Common myeloid progenitor, CD34-positive (primary cell): ENCODE data around the gene PAFAH1B2.
"Not testable (repeated sequence)": the region's sequence is repeated elsewhere in the genome, so short reads cannot be mapped to it uniquely, and the experiment has no call there.

Experiments used
- CTCF ChIA-PET: fragments of 350-600 bp; sonication (Branson Sonifier 250); formaldehyde crosslinking; loops from one replicate; lab custom pipeline; 2021; ENCODE audit warnings: antibody characterized with exemption; lab: Charles Lee
- POLR2A ChIA-PET: fragments of 350-600 bp; sonication (Branson Sonifier 250); formaldehyde crosslinking; loops from one replicate; lab custom pipeline; 2021; ENCODE audit warnings: antibody characterized with exemption; lab: Charles Lee
- DNase-seq, 3 donors: peaks; one replicate each; pipeline versions ENCODE4 v3.0.0 to v3.0.0-alpha.2; 2013
- H3K27ac ChIP-seq, 2 experiments: 1 replicate in 1 of 2; 2 replicates in 1 of 2; pipeline ENCODE4 v1.7.0; 2013; ENCODE audit warnings: inconsistent platforms in 2 of 2, low read length in 2 of 2, mild to moderate bottlenecking in 2 of 2, low read depth in 1 of 2, moderate library complexity in 1 of 2; ENCODE audit not compliant: severe bottlenecking in 2 of 2, insufficient read depth in 1 of 2, poor library complexity in 1 of 2
- H3K27me3 ChIP-seq, 5 experiments: replicated peaks in 2 of 5; 1 replicate in 3 of 5; 2 replicates in 2 of 5; pipeline versions ENCODE4 v1.6.1 to v1.7.0; 2013; ENCODE audit warnings: low read length in 4 of 5, mild to moderate bottlenecking in 2 of 5, moderate library complexity in 2 of 5, inconsistent platforms in 1 of 5; ENCODE audit not compliant: insufficient read depth in 5 of 5, control insufficient read depth in 4 of 5
- H3K36me3 ChIP-seq, 4 experiments: 1 replicate in 2 of 4; 2 replicates in 2 of 4; pipeline versions ENCODE4 v1.6.1 to v1.7.0; 2013; ENCODE audit warnings: low read length in 3 of 4, control low read depth in 1 of 4, mild to moderate bottlenecking in 1 of 4; ENCODE audit not compliant: control insufficient read depth in 4 of 4, insufficient read depth in 4 of 4
- H3K4me1 ChIP-seq, 4 experiments: 1 replicate in 3 of 4; 2 replicates in 1 of 4; pipeline versions ENCODE4 v1.6.1 to v1.7.1; 2013; ENCODE audit warnings: low read length in 3 of 4, mild to moderate bottlenecking in 3 of 4, control low read depth in 1 of 4, inconsistent platforms in 1 of 4, moderate library complexity in 1 of 4; ENCODE audit not compliant: control insufficient read depth in 4 of 4, insufficient read depth in 4 of 4; ENCODE audit errors: control extremely low read depth in 1 of 4
- H3K4me3 ChIP-seq, 7 experiments: 1 replicate in 4 of 7; 2 replicates in 3 of 7; pipeline versions ENCODE4 v1.5.1 to v1.7.0; 2013; ENCODE audit warnings: mild to moderate bottlenecking in 7 of 7, low read length in 6 of 7, moderate library complexity in 6 of 7, inconsistent platforms in 2 of 7, low read depth in 2 of 7, control low read depth in 1 of 7; ENCODE audit not compliant: insufficient read depth in 4 of 7, control insufficient read depth in 1 of 7; ENCODE audit errors: extremely low read depth in 1 of 7
- H3K9me3 ChIP-seq, 5 experiments: 1 replicate in 4 of 5; 2 replicates in 1 of 5; pipeline versions ENCODE4 v1.6.1 to v1.7.1; 2013; ENCODE audit warnings: low read length in 4 of 5, mild to moderate bottlenecking in 2 of 5, inconsistent platforms in 1 of 5, low read depth in 1 of 5, moderate library complexity in 1 of 5; ENCODE audit not compliant: control insufficient read depth in 4 of 5, insufficient read depth in 2 of 5; ENCODE audit errors: control extremely low read depth in 1 of 5
- WGBS: methylation state at CpG from one replicate; pipeline ENCODE4 v1.1.5; 2013; ENCODE audit not compliant: insufficient coverage; 5-methylcytosine and 5-hydroxymethylcytosine counted together

Gene PAFAH1B2

GRCh38 chr11:117182551-117182935, 38.5 kb downstream of the PAFAH1B2 start:
- no peak for DNase-seq
- ChIA-PET POLR2A (no interaction called here), CTCF (interaction anchor here (0.9 to 9.7 kb wide), 10 partner anchors 9 to 113 kb away, joined by 3 to 100 read pairs (median 6); partner anchors contain the start of genes PCSK7, RNF214 and TAGLN)
- Histone ChIP-seq H3K27ac (no peak overlapping the region), H3K27me3 (no peaks in the 10 kb centered on the region), H3K9me3 (no peaks in the 10 kb centered on the region), H3K4me1 (peaks cover 8 to 31% (median 27%) of the 10 kb centered on the region in 4 experiments), H3K4me3 (no peak overlapping the region), H3K36me3 (peaks cover 0 to 19% (median 2%) of the 10 kb centered on the region in 4 experiments)
- WGBS: 98% methylated on average over 9 of the region's 10 CpGs

- CTCF ChIA-PET: interaction anchor here (0.9 to 9.7 kb wide), 7 partner anchors 11 to 114 kb away, joined by 3 to 100 read pairs (median 11); partner anchors contain the start of genes PCSK7 and RNF214
These were observed 39.1 kb downstream of the PAFAH1B2 start for GRCh38 chr11:117183178-117183577.

GRCh38 chr11:117183724-117184349, 39.8 kb downstream of the PAFAH1B2 start:
- H3K4me1 ChIP-seq: peaks cover 2 to 23% (median 22%) of the 10 kb centered on the region in 4 experiments
- H3K9me3 ChIP-seq: no peaks in the 10 kb centered on the region
- ChIA-PET CTCF (interaction anchor here (0.9 to 9.7 kb wide), 4 partner anchors 10 to 37 kb away, joined by 3 to 59 read pairs (median 3); no protein-coding TSS in a partner anchor), POLR2A (interaction anchor here (0.6 kb wide), 1 partner anchor 313 kb away, joined by 5 read pairs; no protein-coding TSS in a partner anchor)
- no peak overlapping the region for H3K27ac ChIP-seq
- H3K4me3 ChIP-seq: no peak overlapping the region
- 100% methylated on average over 7 of the region's 11 CpGs for WGBS
- H3K36me3 ChIP-seq: peaks cover 0 to 30% (median 2%) of the 10 kb centered on the region in 4 experiments
- no peaks in the 10 kb centered on the region for H3K27me3 ChIP-seq
- DNase-seq: no peak

More at GRCh38 chr11:117183178-117183577, 39.1 kb downstream of the PAFAH1B2 start:
- POLR2A ChIA-PET, H3K27me3 ChIP-seq, DNase-seq, H3K27ac ChIP-seq, H3K4me3 ChIP-seq, H3K9me3 ChIP-seq: not testable (repeated sequence)
- H3K4me1 ChIP-seq: peaks cover 4 to 26% (median 24%) of the 10 kb centered on the region in 4 experiments
- peaks cover 0 to 25% (median 2%) of the 10 kb centered on the region in 4 experiments for H3K36me3 ChIP-seq
- 97% methylated on average over 7 of the region's 13 CpGs for WGBS

- 100% methylated on average over 1 of the region's 5 CpGs for WGBS
- Histone ChIP-seq H3K36me3 (peaks cover 0 to 44% (median 8%) of the 10 kb centered on the region in 4 experiments), H3K9me3 (no peaks in the 10 kb centered on the region), H3K27ac (no peak overlapping the region), H3K4me1 (peaks cover 0 to 7% (median 4%) of the 10 kb centered on the region in 4 experiments), H3K27me3 (no peaks in the 10 kb centered on the region), H3K4me3 (no peak overlapping the region)
- CTCF ChIA-PET: interaction anchor here (0.9 to 9.7 kb wide), 4 partner anchors 8 to 26 kb away, joined by 3 to 59 read pairs (median 4); no protein-coding TSS in a partner anchor
- peak in 2 of 3 donors; percentile 40 to 50 for DNase-seq
- POLR2A ChIA-PET: no interaction called here
These were observed 41.8 kb downstream of the PAFAH1B2 start for GRCh38 chr11:117185736-117186430.

GRCh38 chr11:117186431-117186761, 42.3 kb downstream of the PAFAH1B2 start:
- no peak overlapping the region for H3K4me3 ChIP-seq
- H3K36me3 ChIP-seq: peaks cover 0 to 44% (median 8%) of the 10 kb centered on the region in 4 experiments
- ChIA-PET CTCF (interaction anchor here (1.5 kb wide), 1 partner anchor 14 kb away, joined by 5 read pairs; no protein-coding TSS in a partner anchor), POLR2A (no interaction called here)
- H3K9me3 ChIP-seq: no peaks in the 10 kb centered on the region
- WGBS: 97% methylated on average over 4 of the region's 4 CpGs
- no peak for DNase-seq
- peaks cover 0 to 2% (median 0%) of the 10 kb centered on the region in 4 experiments for H3K4me1 ChIP-seq
- H3K27me3 ChIP-seq: no peaks in the 10 kb centered on the region
- no peak overlapping the region for H3K27ac ChIP-seq

- no peak overlapping the region for H3K4me3 ChIP-seq
- 92% methylated on average over 4 of the region's 6 CpGs for WGBS
- no peak overlapping the region for H3K27ac ChIP-seq
- H3K27me3 ChIP-seq: no peaks in the 10 kb centered on the region
- ChIA-PET POLR2A (no interaction called here), CTCF (interaction anchor here (1.5 kb wide), 1 partner anchor 15 kb away, joined by 5 read pairs; no protein-coding TSS in a partner anchor)
- H3K4me1 ChIP-seq: no peaks in the 10 kb centered on the region
- H3K36me3 ChIP-seq: peaks cover 0 to 48% (median 7%) of the 10 kb centered on the region in 4 experiments
- no peak for DNase-seq
- no peaks in the 10 kb centered on the region for H3K9me3 ChIP-seq
These were observed 42.9 kb downstream of the PAFAH1B2 start for GRCh38 chr11:117187007-117187406.
